Astrocyte (in vitro differentiated cells and primary cell): ENCODE data around the gene IFI30. TPM values are rescaled to one million over a fixed set of nuclear protein-coding genes. Genes with fewer than 3 reads are reported as not detected.

ENCODE experiments used
- DNase-seq: peaks from one replicate; pipeline ENCODE4 v3.0.0-alpha.2; 2010; ENCODE audit warnings: low read depth
- FAIRE-seq: peaks from 2 replicates; lab custom pipeline; 2011; peaks lifted over from hg19 to GRCh38; lab: Jason Lieb, UNC
- H2AFZ ChIP-seq: 2 replicates; pipeline ENCODE4 v1.6.0; 2012; ENCODE audit warnings: low read depth, low read length, inconsistent platforms
- H3K27ac ChIP-seq: 2 replicates; pipeline ENCODE4 v1.5.1; 2011; ENCODE audit warnings: low read depth, low read length, inconsistent platforms
- H3K27me3 ChIP-seq: 2 replicates; pipeline ENCODE4 v1.6.0; 2011; ENCODE audit warnings: low read length, inconsistent platforms; ENCODE audit not compliant: insufficient read depth
- H3K36me3 ChIP-seq: 2 replicates; pipeline ENCODE4 v1.5.1; 2011; ENCODE audit warnings: low read length, inconsistent platforms; ENCODE audit not compliant: insufficient read depth
- H3K4me1 ChIP-seq: 2 replicates; pipeline ENCODE4 v1.5.1; 2011; ENCODE audit warnings: low read length, inconsistent platforms; ENCODE audit not compliant: insufficient read depth
- H3K4me2 ChIP-seq: 2 replicates; pipeline ENCODE4 v1.6.0; 2012; ENCODE audit warnings: low read length, inconsistent platforms
- H3K4me3 ChIP-seq: 2 replicates; pipeline ENCODE4 v1.5.1; 2011; ENCODE audit warnings: low read depth, mild to moderate bottlenecking, low read length, inconsistent platforms; ENCODE audit not compliant: insufficient read depth
- H3K79me2 ChIP-seq: 2 replicates; pipeline ENCODE4 v1.6.0; 2012; ENCODE audit warnings: mild to moderate bottlenecking, low read length, inconsistent platforms; ENCODE audit not compliant: insufficient read depth
- H3K9ac ChIP-seq: 2 replicates; pipeline ENCODE4 v1.6.0; 2012; ENCODE audit warnings: mild to moderate bottlenecking, low read length, inconsistent platforms
- H3K9me3 ChIP-seq: 2 replicates; pipeline ENCODE4 v1.5.1; 2012; ENCODE audit warnings: low read depth, mild to moderate bottlenecking, low read length, inconsistent platforms; ENCODE audit not compliant: insufficient read depth
- H4K20me1 ChIP-seq: 2 replicates; pipeline ENCODE4 v1.6.0; 2012; ENCODE audit warnings: low read length, inconsistent platforms; ENCODE audit not compliant: insufficient read depth
- H3K27ac Mint-ChIP-seq: one replicate; pipeline ENCODE4 v1.8.0; 2021; ENCODE audit warnings: mild to moderate bottlenecking, mixed read lengths; ENCODE audit not compliant: unreplicated experiment
- H3K27me3 Mint-ChIP-seq: one replicate; pipeline ENCODE4 v1.8.0; 2021; ENCODE audit warnings: low read depth, mixed read lengths; ENCODE audit not compliant: unreplicated experiment
- H3K36me3 Mint-ChIP-seq: one replicate; pipeline ENCODE4 v1.8.0; 2021; ENCODE audit warnings: low read depth, mixed read lengths; ENCODE audit not compliant: unreplicated experiment
- H3K4me1 Mint-ChIP-seq: one replicate; pipeline ENCODE4 v1.8.0; 2021; ENCODE audit warnings: low read depth, mixed read lengths; ENCODE audit not compliant: unreplicated experiment
- H3K4me3 Mint-ChIP-seq: one replicate; pipeline ENCODE4 v1.8.0; 2021; ENCODE audit warnings: mild to moderate bottlenecking, moderate library complexity, mixed read lengths; ENCODE audit not compliant: unreplicated experiment
- H3K9me3 Mint-ChIP-seq: one replicate; pipeline ENCODE4 v1.8.0; 2021; ENCODE audit warnings: mild to moderate bottlenecking, mixed read lengths; ENCODE audit not compliant: unreplicated experiment
- EZH2 ChIP-seq: IDR thresholded peaks from 2 replicates; pipeline ENCODE4 v1.6.1; 2012; ENCODE audit warnings: mild to moderate bottlenecking, low read length, inconsistent platforms; ENCODE audit not compliant: insufficient read depth
- total RNA-seq: library from RNA; stranded (reverse); gene quantifications from 2 replicates; pipeline ENCODE4 v1.2.1, GENCODE V29; 2021
- TF ChIP-seq, protein P1 (sequence below): IDR thresholded peaks from 2 replicates; pipeline ENCODE4 v1.5.1; 2011; ENCODE audit warnings: low read depth, mild to moderate bottlenecking, inconsistent platforms, low read length, moderate library complexity; ENCODE audit not compliant: insufficient read depth

The IFI30 gene
- total RNA-seq, 1 donor from 2014 or later, result 2.3 TPM

DNA sequence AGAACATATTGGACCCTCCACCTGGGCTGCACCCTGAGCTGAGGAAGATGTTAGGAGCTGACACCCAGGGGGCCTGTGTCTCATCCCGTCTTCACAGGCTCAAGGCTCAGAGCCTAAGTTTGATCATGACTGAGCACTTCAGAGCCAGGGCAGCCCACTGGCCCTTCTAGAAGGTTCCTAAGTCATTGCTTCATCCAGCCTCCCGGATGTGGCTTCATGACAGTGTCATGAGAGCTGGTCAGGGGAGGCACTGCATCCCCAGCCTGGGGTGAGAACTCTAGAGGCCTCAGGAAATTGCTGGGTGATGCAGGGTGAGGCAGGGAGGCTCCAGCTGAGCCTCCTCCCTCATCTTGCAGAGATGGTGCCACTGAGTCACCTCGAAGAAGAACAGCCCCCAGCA, 45.6 kb upstream of the IFI30 start:
- TF ChIP-seq, protein P1, sequence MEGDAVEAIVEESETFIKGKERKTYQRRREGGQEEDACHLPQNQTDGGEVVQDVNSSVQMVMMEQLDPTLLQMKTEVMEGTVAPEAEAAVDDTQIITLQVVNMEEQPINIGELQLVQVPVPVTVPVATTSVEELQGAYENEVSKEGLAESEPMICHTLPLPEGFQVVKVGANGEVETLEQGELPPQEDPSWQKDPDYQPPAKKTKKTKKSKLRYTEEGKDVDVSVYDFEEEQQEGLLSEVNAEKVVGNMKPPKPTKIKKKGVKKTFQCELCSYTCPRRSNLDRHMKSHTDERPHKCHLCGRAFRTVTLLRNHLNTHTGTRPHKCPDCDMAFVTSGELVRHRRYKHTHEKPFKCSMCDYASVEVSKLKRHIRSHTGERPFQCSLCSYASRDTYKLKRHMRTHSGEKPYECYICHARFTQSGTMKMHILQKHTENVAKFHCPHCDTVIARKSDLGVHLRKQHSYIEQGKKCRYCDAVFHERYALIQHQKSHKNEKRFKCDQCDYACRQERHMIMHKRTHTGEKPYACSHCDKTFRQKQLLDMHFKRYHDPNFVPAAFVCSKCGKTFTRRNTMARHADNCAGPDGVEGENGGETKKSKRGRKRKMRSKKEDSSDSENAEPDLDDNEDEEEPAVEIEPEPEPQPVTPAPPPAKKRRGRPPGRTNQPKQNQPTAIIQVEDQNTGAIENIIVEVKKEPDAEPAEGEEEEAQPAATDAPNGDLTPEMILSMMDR, result no peak
- no peak for TF ChIP-seq EZH2

DNA sequence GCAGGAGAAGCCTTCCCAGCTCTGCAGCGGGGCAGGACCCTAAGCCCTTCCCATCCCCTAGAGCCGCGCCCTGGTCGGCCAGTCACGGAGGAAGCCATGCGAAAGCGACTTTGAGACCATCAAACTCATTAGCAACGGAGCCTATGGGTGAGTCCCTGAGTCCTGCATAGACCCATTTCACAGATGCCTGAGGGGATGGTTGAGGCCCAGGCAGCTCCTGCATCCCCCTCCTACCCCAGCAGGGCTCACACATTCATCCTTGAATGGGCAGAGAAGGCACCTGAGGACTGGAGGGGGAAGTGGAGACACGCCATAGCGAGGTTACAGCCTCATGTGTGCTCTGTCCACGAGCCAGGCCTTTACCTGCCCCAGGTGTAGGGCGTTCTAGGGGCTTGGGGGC, 44.8 kb upstream of the IFI30 start:
- Histone ChIP-seq H3K79me2 (no peaks in the 10 kb centered on the region), H3K27ac (no peak overlapping the region), H3K27me3 (no peaks in the 10 kb centered on the region), H3K4me3 (no peak overlapping the region), H3K36me3 (no peaks in the 10 kb centered on the region), H2AFZ (no peak overlapping the region), H3K4me1 (no peaks in the 10 kb centered on the region), H3K9me3 (no peaks in the 10 kb centered on the region), H3K9ac (no peak overlapping the region), H3K4me2 (no peak overlapping the region), H4K20me1 (no peaks in the 10 kb centered on the region)
- Mint-ChIP-seq H3K27ac (no peak overlapping the region), H3K4me1 (no peaks in the 10 kb centered on the region), H3K4me3 (no peak overlapping the region), H3K27me3 (no peaks in the 10 kb centered on the region), H3K36me3 (peaks cover 17% of the 10 kb centered on the region), H3K9me3 (peaks cover 5% of the 10 kb centered on the region)
- TF ChIP-seq, protein P1, result no peak
- TF ChIP-seq EZH2, result no peak
- DNase-seq (no peak), FAIRE-seq (no peak)

More for the DNA sequence above, 45.6 kb upstream of the IFI30 start:
- H3K27ac ChIP-seq, result no peak overlapping the region
- H3K9me3 ChIP-seq, result no peaks in the 10 kb centered on the region
- Mint-ChIP-seq H3K4me1 (no peaks in the 10 kb centered on the region), H3K9me3 (peaks cover 5% of the 10 kb centered on the region), H3K4me3 (no peak overlapping the region), H3K27me3 (no peaks in the 10 kb centered on the region), H3K27ac (no peak overlapping the region), H3K36me3 (peaks cover 22% of the 10 kb centered on the region)
- H3K36me3 ChIP-seq, result no peaks in the 10 kb centered on the region
- H3K4me1 ChIP-seq, result no peaks in the 10 kb centered on the region
- H3K4me3 ChIP-seq, result no peak overlapping the region
- H3K27me3 ChIP-seq, result no peaks in the 10 kb centered on the region
- no peak overlapping the region for H3K9ac ChIP-seq
- no peak for DNase-seq
- no peak overlapping the region for H2AFZ ChIP-seq
- no peak for FAIRE-seq
- no peak overlapping the region for H3K4me2 ChIP-seq
- H4K20me1 ChIP-seq, result no peaks in the 10 kb centered on the region
- no peaks in the 10 kb centered on the region for H3K79me2 ChIP-seq

DNA sequence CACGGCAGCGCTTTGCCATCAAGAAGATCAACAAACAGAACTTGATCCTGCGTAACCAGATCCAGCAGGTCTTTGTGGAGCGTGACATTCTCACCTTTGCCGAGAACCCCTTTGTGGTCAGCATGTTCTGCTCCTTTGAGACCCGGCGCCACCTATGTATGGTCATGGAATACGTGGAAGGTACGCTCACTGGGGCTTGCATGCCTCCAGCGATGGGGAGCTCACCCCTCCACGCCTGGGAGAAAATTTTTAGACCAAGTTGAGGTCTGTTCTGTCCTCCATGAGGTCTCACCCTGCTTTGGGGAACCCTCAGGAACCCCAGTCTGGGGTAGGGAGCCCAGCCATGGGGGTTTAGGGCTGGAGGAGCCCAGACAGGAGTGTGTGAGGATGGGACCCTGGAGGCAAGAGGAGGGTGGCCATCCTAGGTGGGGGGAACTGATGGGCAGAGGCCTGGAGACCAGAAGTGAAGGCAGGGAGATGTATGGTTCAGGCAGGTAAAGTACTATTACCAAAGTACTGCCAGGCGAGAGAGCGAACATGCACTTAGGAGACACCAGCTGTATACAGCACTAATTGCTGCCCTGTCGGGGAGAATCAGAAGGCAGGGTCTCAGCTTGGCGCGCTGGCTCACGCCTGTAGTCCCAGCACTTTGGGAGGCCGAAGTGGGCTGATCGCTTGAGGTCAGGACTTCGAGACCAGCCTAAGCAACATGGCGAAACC, 42.9 kb upstream of the IFI30 start:
- Mint-ChIP-seq H3K4me3 (no peak overlapping the region), H3K36me3 (peaks cover 19% of the 10 kb centered on the region), H3K27ac (no peak overlapping the region), H3K9me3 (peaks cover 5% of the 10 kb centered on the region), H3K27me3 (peaks cover 2% of the 10 kb centered on the region), H3K4me1 (no peaks in the 10 kb centered on the region)
- Histone ChIP-seq H3K9me3 (no peaks in the 10 kb centered on the region), H4K20me1 (no peaks in the 10 kb centered on the region), H3K79me2 (no peaks in the 10 kb centered on the region), H3K4me3 (no peak overlapping the region), H3K27ac (no peak overlapping the region), H3K4me2 (no peak overlapping the region), H3K4me1 (no peaks in the 10 kb centered on the region), H3K9ac (no peak overlapping the region), H3K27me3 (no peaks in the 10 kb centered on the region), H3K36me3 (no peaks in the 10 kb centered on the region), H2AFZ (no peak overlapping the region)
- FAIRE-seq (no peak), DNase-seq (no peak)
- TF ChIP-seq, protein P1, result no peak
- TF ChIP-seq EZH2, result no peak
